Chondrocyte (in vitro differentiated cells): ENCODE measurements around the gene LRP3. TPM values are rescaled to one million over a fixed set of nuclear protein-coding genes. Genes with fewer than 3 reads are reported as not detected.
A peak's percentile ranks its signal among the peaks of the same experiment; 100 is the strongest.

Source experiments
- DNase-seq: peaks from one replicate; pipeline ENCODE4 v3.0.0; 2021; ENCODE audit warnings: mixed read lengths, low spot score
- H3K27ac Mint-ChIP-seq: one replicate; pipeline ENCODE4 v1.8.0; 2021; ENCODE audit warnings: mild to moderate bottlenecking, moderate library complexity, mixed read lengths; ENCODE audit not compliant: unreplicated experiment
- H3K27me3 Mint-ChIP-seq: 2 replicates; pipeline ENCODE4 v1.8.0; 2021; ENCODE audit warnings: low read depth, mixed read lengths
- H3K36me3 Mint-ChIP-seq: 2 replicates; pipeline ENCODE4 v1.8.0; 2021; ENCODE audit warnings: low read depth, mixed read lengths
- H3K4me1 Mint-ChIP-seq: 2 replicates; pipeline ENCODE4 v1.8.0; 2021; ENCODE audit warnings: low read depth, mild to moderate bottlenecking, mixed read lengths
- H3K4me3 Mint-ChIP-seq: one replicate; pipeline ENCODE4 v1.8.0; 2021; ENCODE audit warnings: mild to moderate bottlenecking, moderate library complexity, mixed read lengths; ENCODE audit not compliant: unreplicated experiment
- H3K9me3 Mint-ChIP-seq: 2 replicates; pipeline ENCODE4 v1.8.0; 2021; ENCODE audit warnings: low read depth, mixed read lengths
- CTCF ChIP-seq: fragments of 200-600 bp; sonication (generic); IDR thresholded peaks from 2 replicates; pipeline ENCODE4 v1.5.0; 2021; ENCODE audit warnings: antibody characterized with exemption, mild to moderate bottlenecking, moderate library complexity
- total RNA-seq: library from RNA; stranded (reverse); gene quantifications from 3 replicates; pipeline ENCODE4 v1.2.1, GENCODE V29; 2021

The LRP3 gene
- total RNA-seq, 1 donor from 2014 or later = 33.2 TPM

GRCh38 chr19:33216198-33216830 is 22.2 kb downstream of the LRP3 start:
- H3K36me3 Mint-ChIP-seq = no peaks in the 10 kb centered on the region
- H3K4me1 Mint-ChIP-seq = no peaks in the 10 kb centered on the region
- no peaks in the 10 kb centered on the region for H3K9me3 Mint-ChIP-seq
- peaks cover 14% of the 10 kb centered on the region for H3K27me3 Mint-ChIP-seq
- H3K27ac Mint-ChIP-seq = no peak overlapping the region
- no peak for TF ChIP-seq CTCF
- DNase-seq = no peak
- no peak overlapping the region for H3K4me3 Mint-ChIP-seq

GRCh38 chr19:33217881-33218280 is 23.8 kb downstream of the LRP3 start:
- Mint-ChIP-seq H3K9me3 (no peaks in the 10 kb centered on the region), H3K4me3 (no peak overlapping the region), H3K27me3 (peaks cover 18% of the 10 kb centered on the region), H3K27ac (no peak overlapping the region), H3K4me1 (no peaks in the 10 kb centered on the region), H3K36me3 (no peaks in the 10 kb centered on the region)
- DNase-seq = no peak
- TF ChIP-seq CTCF = no peak

- peak; percentile 59 for TF ChIP-seq CTCF
- Mint-ChIP-seq H3K4me1 (no peaks in the 10 kb centered on the region), H3K27ac (no peak overlapping the region), H3K4me3 (no peak overlapping the region), H3K9me3 (no peaks in the 10 kb centered on the region), H3K36me3 (no peaks in the 10 kb centered on the region), H3K27me3 (peaks cover 22% of the 10 kb centered on the region)
- DNase-seq = no peak
Observed at GRCh38 chr19:33219261-33219815, 25.2 kb downstream of the LRP3 start.

GRCh38 chr19:33220115-33220514 is 26.0 kb downstream of the LRP3 start:
- no peak for TF ChIP-seq CTCF
- Mint-ChIP-seq H3K9me3 (no peaks in the 10 kb centered on the region), H3K4me1 (no peaks in the 10 kb centered on the region), H3K36me3 (no peaks in the 10 kb centered on the region), H3K27me3 (peaks cover 30% of the 10 kb centered on the region), H3K4me3 (no peak overlapping the region), H3K27ac (no peak overlapping the region)
- DNase-seq = no peak

GRCh38 chr19:33220735-33221134 is 26.6 kb downstream of the LRP3 start:
- Mint-ChIP-seq H3K4me3 (no peak overlapping the region), H3K36me3 (no peaks in the 10 kb centered on the region), H3K27ac (no peak overlapping the region), H3K9me3 (no peaks in the 10 kb centered on the region), H3K4me1 (no peaks in the 10 kb centered on the region), H3K27me3 (peaks cover 30% of the 10 kb centered on the region)
- DNase-seq = no peak
- TF ChIP-seq CTCF = no peak
